ENCODE measurements around the gene TMEM41B.
"Not testable (repeated sequence)": the region's sequence is repeated elsewhere in the genome, so short reads cannot be mapped to it uniquely, and the experiment has no call there.

GRCh38 chr11:9347779-9348178, 33.4 kb upstream of the TMEM41B start:
- TF ChIP-seq CTCF (IDR thresholded peaks at IDR 0.05; ENCODE audit: low read length); EZH2 (IDR thresholded peaks at IDR 0.05; ENCODE audit: borderline replicate concordance, low read length): not testable (repeated sequence)

All from OCI-LY1 (cell line).